ENCODE measurements around the gene DISC1. TPM values are rescaled to one million over a fixed set of nuclear protein-coding genes. Genes with fewer than 3 reads are reported as not detected.

Gene DISC1
- total and polyA plus RNA-seq, 2 of the 13 experiments (the other 11 are each of a cell fraction or from before 2014, with no cell fraction given), result 4.2 to 4.6 TPM

GRCh38 chr1:231676487-231676886, 49.9 kb downstream of the DISC1 start:
- intact Hi-C loops (cut with micrococcal nuclease; ENCODE audit: unreplicated experiment), result no loop called here
- ChIA-PET POLR2A (no interaction called here), CTCF (ENCODE audit: low intra/inter-chr PET ratio, low total read pairs) (no interaction called here)
- no peak overlapping the region for H3K9ac ChIP-seq (ENCODE audit: insufficient read depth, low read depth, low read length)
- BruUV-seq (replicated peaks), result no TSS peak
- no peak for ATAC-seq
- no peak overlapping the region for H3K4me2 ChIP-seq (ENCODE audit: low read depth, low read length)
- FAIRE-seq, result no peak
- in situ Hi-C loops (cut with HindIII; ENCODE audit: extremely low pct_ligation_motif_present, low pct_unique_long_range_greater_than_20kb), result no loop called here
- H2AFZ ChIP-seq (ENCODE audit: low read length), result no peak overlapping the region
- no peak overlapping the region for H3K4me3 ChIP-seq (replicated peaks in 1 of 3; ENCODE audit: insufficient read depth in 1 of 3, low read depth in 2 of 3, low read length in 3 of 3)
- no peak for DNase-seq (ENCODE audit: low spot score)
- no peak overlapping the region for H3K27ac ChIP-seq (ENCODE audit: extremely low read length, insufficient read depth, low read length)
- H4K20me1 ChIP-seq (ENCODE audit: insufficient read depth, low read length), result no peaks in the 10 kb centered on the region
- peaks cover 84% of the 10 kb centered on the region for H3K4me1 ChIP-seq (ENCODE audit: insufficient read depth, low read length)
- H3K27me3 ChIP-seq (ENCODE audit: control insufficient read depth in 1 of 2, insufficient read depth in 2 of 2, low read length in 2 of 2), result no peaks in the 10 kb centered on the region
- H3K9me3 ChIP-seq (ENCODE audit: low read length), result no peaks in the 10 kb centered on the region
- no peaks in the 10 kb centered on the region for H3K79me2 ChIP-seq (ENCODE audit: insufficient read depth, low read length)
- no peaks in the 10 kb centered on the region for H3K36me3 ChIP-seq (replicated peaks in 1 of 2; ENCODE audit: control insufficient read depth in 1 of 2, insufficient read depth in 2 of 2, low read length in 2 of 2)
- no peak for TF ChIP-seq ZBTB25 (CRISPR knock-in tag; IDR thresholded peaks at IDR 0.05)
- no peak for TF ChIP-seq PRDM10 (CRISPR knock-in tag; IDR thresholded peaks at IDR 0.05; ENCODE audit: low read depth)
- no peak for TF ChIP-seq TEAD3 (CRISPR knock-in tag; optimal IDR thresholded peaks at IDR 0.05; ENCODE audit: borderline replicate concordance)
- TF ChIP-seq ZNF513 (CRISPR knock-in tag; conservative IDR thresholded peaks at IDR 0.05), result no peak
- no peak for TF ChIP-seq ZNF557 (CRISPR knock-in tag; IDR thresholded peaks at IDR 0.05)
- no peak for TF ChIP-seq ZNF781 (CRISPR knock-in tag; IDR thresholded peaks at IDR 0.05; ENCODE audit: borderline replicate concordance, not compliant biosample characterization)
- TF ChIP-seq CC2D1A (CRISPR knock-in tag; IDR thresholded peaks at IDR 0.05), result no peak
- TF ChIP-seq ZGPAT (CRISPR knock-in tag; IDR thresholded peaks at IDR 0.05), result no peak
- TF ChIP-seq SMAD3 (CRISPR knock-in tag; IDR thresholded peaks at IDR 0.05), result no peak
- no peak for TF ChIP-seq E2F2 (CRISPR knock-in tag; IDR thresholded peaks at IDR 0.05; ENCODE audit: borderline replicate concordance)
- TF ChIP-seq HOXA3 (CRISPR knock-in tag; IDR thresholded peaks at IDR 0.05), result no peak
- TF ChIP-seq SSRP1 (CRISPR knock-in tag; IDR thresholded peaks at IDR 0.05), result no peak
- TF ChIP-seq ZNF503 (CRISPR knock-in tag; IDR thresholded peaks at IDR 0.05), result no peak
- no peak for TF ChIP-seq MEIS2 (CRISPR knock-in tag; IDR thresholded peaks at IDR 0.05)
- no peak for TF ChIP-seq ZFYVE20 (CRISPR knock-in tag; IDR thresholded peaks at IDR 0.05; ENCODE audit: borderline replicate concordance, low read depth)
